HCT116 (cell line): ENCODE data around the gene XKR8.

ENCODE experiments used
- EGR1 ChIP-seq: IDR thresholded peaks from 2 replicates; pipeline ENCODE4 v1.6.1; 2012; ENCODE audit warnings: low read depth
- TF ChIP-seq, protein P1 (sequence below), 3 experiments: fragments of 200-600 bp in 1 of 3; sonication (generic) in 1 of 3; IDR thresholded peaks in 2 of 3; conservative IDR thresholded peaks in 1 of 3; 2 replicates each; pipeline ENCODE4 v1.5.1; 2012 to 2017; ENCODE audit warnings: low read depth in 2 of 3, low read length in 2 of 3, antibody characterized with exemption in 1 of 3, borderline replicate concordance in 1 of 3, control low read depth in 1 of 3, mild to moderate bottlenecking in 1 of 3, mixed read lengths in 1 of 3, mixed run types in 1 of 3, moderate library complexity in 1 of 3; ENCODE audit not compliant: insufficient read depth in 1 of 3

DNA sequence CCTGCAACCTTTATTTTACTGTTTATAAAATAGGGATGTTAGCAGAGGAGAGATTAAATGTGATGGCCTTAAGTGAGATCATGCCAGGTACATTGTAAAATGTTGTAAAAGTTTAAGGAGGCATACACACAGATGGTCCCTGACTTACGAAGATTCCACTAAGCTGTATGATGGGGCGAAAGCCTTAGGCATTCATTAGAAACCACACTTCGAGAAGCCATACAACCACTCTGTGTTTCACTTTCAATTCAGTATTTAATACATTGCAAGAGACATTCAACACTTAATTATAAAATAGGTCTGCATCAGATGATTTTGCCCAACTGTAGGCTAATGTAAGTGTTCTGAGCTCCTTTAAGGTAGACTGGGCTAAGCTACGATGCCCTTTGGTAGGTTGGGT, 21.3 kb upstream of the XKR8 start:
- TF ChIP-seq, protein P1, sequence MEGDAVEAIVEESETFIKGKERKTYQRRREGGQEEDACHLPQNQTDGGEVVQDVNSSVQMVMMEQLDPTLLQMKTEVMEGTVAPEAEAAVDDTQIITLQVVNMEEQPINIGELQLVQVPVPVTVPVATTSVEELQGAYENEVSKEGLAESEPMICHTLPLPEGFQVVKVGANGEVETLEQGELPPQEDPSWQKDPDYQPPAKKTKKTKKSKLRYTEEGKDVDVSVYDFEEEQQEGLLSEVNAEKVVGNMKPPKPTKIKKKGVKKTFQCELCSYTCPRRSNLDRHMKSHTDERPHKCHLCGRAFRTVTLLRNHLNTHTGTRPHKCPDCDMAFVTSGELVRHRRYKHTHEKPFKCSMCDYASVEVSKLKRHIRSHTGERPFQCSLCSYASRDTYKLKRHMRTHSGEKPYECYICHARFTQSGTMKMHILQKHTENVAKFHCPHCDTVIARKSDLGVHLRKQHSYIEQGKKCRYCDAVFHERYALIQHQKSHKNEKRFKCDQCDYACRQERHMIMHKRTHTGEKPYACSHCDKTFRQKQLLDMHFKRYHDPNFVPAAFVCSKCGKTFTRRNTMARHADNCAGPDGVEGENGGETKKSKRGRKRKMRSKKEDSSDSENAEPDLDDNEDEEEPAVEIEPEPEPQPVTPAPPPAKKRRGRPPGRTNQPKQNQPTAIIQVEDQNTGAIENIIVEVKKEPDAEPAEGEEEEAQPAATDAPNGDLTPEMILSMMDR (IDR thresholded peaks at IDR 0.05 in 2 of 3, conservative IDR thresholded peaks at IDR 0.05 in 1 of 3; ENCODE audit: borderline replicate concordance in 1 of 3, insufficient read depth in 1 of 3, low read depth in 2 of 3, low read length in 2 of 3) = no peak
- TF ChIP-seq EGR1 = no peak
